Measurements from ENCODE around the gene DKK2. TPM values are rescaled to one million over a fixed set of nuclear protein-coding genes. Genes with fewer than 3 reads are reported as not detected.

DKK2 gene
- total RNA-seq: 1.4 TPM
- long read RNA-seq: 0 reads

- intact Hi-C loops (cut with DNase I): no loop called here
- no peak for DNase-seq (ENCODE audit: low spot score)
These were observed at the start of gene DKK2 for GRCh38 chr4:107035819-107036583. Gene DKK2 (minus strand): TSS chr4:107036313. CDS start chr4:107035591, 722 bp downstream.

- intact Hi-C loops (cut with DNase I): no loop called here
- DNase-seq (ENCODE audit: low spot score): no peak
These were observed 41.1 kb upstream of the DKK2 start for GRCh38 chr4:107077192-107077591.

DNA sequence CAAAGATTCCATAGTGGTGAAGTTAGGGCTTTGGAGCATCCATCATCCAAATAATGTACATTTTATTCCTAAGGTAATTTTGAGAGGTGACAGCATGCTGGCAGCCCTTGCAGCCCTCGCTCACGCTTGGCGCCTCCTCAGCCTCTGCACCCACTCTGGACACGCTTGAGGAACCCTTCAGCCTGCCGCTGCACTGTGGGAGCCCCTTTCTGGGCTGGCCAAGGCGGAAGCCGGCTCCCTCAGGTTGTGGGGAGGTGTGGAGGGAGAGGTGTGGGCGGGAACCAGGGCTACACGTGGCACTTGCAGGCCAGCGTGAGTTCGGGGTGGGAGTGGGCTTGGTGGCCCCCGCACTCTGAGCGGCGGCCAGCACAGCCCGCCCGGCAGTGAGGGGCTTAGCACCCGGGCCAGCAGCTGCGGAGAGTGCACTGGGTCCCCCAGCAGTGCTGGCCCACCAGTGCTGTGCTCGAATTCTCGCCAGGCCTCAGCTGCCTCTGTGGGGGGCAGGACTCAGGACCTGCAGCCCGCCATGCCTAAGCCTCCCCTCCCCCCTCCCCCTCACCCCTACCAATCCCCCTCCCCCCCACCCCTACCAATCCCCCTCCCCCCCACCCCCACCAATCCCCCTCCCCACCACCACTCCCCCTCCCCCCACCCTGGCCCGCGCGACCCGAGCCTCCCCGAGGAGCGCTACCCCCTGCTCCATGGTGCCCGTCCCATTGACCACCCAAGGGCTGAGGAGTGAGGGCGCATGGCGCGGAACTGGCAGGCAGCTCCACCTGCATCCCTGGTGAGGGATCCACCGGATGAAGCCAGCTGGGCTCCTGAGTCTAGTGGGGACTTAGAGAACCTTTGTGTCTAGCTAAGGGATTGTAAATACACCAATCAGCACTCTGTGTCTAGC, 37.0 kb upstream of the DKK2 start:
- no peak for DNase-seq (ENCODE audit: low spot score)
- intact Hi-C loops (cut with DNase I): no loop called here

DNA sequence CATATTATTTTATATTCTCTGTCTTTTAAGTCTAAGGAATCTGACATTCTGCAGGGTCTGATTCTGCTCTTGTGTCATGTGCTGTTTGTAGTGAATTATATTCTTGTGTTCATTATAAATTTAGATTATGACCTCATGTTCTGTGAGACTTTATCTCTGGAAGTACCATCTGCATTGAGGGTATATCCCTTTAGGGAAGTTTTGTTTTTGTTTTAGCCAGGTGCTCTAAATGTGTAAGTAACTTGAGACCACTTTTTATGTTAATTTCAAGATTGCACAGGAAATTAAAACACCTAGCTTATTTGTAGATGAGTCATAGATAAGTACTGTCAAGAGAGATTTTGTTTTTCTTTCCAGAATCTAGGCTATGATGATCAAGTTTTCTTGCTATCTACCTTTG, 35.0 kb upstream of the DKK2 start:
- intact Hi-C loops (cut with DNase I): no loop called here
- DNase-seq (ENCODE audit: low spot score): no peak

DNA sequence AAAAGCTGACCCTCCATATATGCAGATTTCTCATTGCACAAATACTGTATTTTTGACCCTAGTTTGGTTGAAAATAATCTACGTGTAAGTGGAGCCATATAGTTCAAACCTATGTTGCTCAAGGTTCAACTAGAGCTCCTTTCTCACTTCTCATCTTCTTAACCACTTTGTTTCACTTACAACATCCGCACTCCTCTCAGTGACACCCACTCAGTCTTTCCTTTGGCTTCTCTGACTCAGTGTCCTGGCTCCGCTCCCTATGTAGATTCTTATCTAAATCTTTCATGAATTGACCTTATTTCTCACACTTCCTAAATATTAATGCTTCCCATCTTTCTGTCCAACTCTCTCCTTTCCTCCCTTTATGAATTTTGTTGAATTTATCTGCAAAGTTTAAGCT, 32.9 kb upstream of the DKK2 start:
- DNase-seq (ENCODE audit: low spot score): no peak
- intact Hi-C loops (cut with DNase I): no loop called here

DNA sequence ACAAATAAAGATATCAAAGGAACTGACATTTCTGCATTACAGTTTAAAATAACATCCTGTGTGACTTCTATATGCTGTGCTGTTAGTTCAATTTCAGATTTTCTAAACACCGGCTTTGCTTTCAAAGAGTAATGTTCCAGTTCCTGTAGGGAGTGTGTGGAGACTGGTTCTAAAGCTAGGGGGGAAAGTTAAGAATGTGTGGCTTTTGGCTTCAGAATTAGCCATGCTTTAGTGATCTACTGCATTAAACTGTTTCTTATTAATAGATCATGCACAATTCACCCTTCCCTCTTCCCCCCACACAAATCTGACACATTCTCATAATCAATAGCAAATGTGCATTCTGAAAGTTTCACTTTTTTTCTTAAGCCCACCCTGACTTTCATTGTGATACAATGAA, 32.0 kb upstream of the DKK2 start:
- no peak for DNase-seq (ENCODE audit: low spot score)
- intact Hi-C loops (cut with DNase I): no loop called here

- intact Hi-C loops (cut with DNase I): no loop called here
- no peak for DNase-seq (ENCODE audit: low spot score)
These were observed 30.5 kb upstream of the DKK2 start for GRCh38 chr4:107066621-107067020.

GRCh38 chr4:107065201-107065600, 29.1 kb upstream of the DKK2 start:
- no peak for DNase-seq (ENCODE audit: low spot score)
- intact Hi-C loops (cut with DNase I): no loop called here

- DNase-seq (ENCODE audit: low spot score): no peak
- intact Hi-C loops (cut with DNase I): no loop called here
These were observed 24.3 kb upstream of the DKK2 start for GRCh38 chr4:107060388-107060787.

DNA sequence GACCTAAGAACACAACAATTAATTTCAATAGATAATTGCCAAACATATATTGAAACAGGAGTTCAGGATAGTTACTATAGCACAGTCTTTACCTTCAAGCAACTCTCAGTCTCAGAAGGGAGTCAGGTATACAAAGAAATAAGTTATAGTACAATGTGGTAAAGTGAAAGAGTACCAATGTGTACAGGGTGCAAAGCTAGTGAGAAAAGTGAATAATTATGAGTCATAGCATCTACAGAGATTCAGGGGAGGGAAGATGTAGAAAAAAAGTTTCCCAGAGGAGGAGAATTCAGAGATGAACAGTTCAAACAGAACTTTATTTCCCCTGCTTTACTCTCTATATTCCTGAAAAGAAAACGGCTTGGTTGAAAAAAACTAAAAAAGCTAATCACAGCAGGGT, 22.7 kb upstream of the DKK2 start:
- intact Hi-C loops (cut with DNase I): no loop called here

DNA sequence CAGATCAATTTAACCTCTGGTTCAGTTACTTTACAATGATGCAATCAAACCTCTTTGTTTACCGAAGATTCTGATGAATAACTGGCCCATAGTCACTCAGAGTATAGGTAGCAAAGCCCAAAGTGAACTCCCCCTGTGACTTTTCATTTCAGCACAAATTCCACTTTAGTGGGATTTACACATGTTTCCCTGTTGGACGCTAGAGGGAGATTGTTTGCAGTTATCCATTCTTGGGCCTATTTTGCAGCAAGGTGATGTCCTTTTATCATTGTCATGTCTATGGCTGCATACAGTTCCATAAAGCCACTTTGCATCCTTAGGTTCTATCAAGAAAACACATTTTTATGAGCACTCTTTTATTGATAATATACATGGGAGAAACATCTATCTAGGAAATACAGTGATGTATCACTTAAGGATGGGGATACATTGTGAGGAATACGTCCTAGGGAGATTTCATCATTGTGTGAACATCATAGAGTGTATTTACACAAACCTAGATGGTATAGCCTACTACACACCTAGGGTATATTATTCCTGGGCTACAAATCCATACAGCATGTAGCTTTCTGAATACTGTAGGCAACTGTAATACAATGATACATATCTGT, 14.5 kb upstream of the DKK2 start:
- intact Hi-C loops (cut with DNase I): no loop called here
- DNase-seq (ENCODE audit: low spot score): no peak

More for the DNA sequence above, 22.7 kb upstream of the DKK2 start:
- no peak for DNase-seq (ENCODE audit: low spot score)

- intact Hi-C loops (cut with DNase I): loop anchor here (10.0 kb wide), 1 partner anchor 139 kb away; no protein-coding TSS in a partner anchor
- DNase-seq (ENCODE audit: low spot score): no peak
These were observed 10.1 kb upstream of the DKK2 start for GRCh38 chr4:107046261-107046660.

DNA sequence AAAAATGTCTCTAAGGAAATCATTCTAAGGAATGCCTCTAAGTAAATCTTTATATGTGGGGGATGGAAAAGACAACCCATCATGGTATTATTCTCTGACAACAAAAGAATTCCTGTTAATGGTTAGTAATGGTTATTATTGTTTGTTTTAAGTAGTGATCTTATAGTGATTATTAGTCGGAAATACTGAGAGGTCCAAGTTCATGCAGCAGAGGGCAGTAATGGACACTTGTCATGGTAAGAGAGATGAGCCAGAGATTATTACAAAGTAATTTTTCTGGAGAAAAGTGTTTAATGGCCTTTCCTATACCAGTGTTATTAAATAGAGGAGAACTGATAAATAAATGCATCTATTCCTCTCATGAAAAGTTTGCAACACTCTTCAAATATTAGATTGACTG, 8.1 kb upstream of the DKK2 start:
- DNase-seq (ENCODE audit: low spot score): no peak
- intact Hi-C loops (cut with DNase I): loop anchor here (10.0 kb wide), 1 partner anchor 141 kb away; no protein-coding TSS in a partner anchor

DNA sequence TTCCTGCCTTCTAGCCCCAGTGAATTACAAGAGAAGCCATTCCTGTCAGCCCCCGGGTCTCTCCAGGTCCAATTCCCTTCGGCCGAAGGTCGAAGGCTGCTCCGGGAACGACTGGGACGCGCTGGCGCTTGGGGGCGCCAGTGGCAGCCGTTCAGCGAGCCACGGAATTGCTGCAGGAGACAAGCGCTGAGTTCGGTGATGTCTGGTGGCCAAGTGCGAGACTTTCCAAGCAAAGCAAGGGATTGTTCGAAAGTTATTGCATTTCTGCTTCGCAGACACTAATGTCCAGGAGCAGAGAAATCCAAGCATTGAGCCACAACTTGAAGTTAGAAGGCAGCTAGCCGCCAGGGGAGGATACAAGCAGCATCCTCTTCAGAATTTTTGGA, 1.1 kb upstream of the DKK2 start:
- no peak for DNase-seq (ENCODE audit: low spot score)
- intact Hi-C loops (cut with DNase I): no loop called here

DNA sequence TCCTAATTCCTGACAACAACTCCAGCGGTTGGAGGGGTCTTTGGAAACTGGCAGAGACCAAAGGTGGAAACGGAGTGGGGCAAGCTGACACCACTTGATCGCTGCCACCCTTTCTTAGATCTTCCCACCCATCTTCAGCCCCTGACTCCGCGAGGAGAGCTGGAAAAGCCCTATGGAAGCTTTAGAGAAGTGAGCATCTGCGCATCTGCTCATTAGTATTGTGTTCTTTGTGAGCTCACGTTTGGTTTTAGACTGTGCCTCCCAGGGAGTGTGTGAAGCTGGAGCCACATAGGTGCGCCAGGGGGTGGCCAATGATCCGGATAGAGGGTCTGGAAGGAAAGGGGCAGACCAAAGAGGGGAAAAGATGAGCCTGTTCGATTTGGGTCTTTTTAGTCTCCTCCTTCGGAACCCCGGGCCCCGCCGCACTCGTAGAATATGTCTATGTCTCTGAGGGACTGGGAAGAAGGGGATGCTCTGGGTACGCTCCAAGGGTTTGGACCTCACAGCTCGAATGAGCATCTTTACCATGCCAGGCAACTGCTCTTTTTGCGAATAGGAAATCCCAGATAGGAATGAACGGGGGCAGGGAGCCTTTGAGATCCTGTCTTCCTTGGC, 578 bp upstream of the DKK2 start:
- intact Hi-C loops (cut with DNase I): no loop called here
- DNase-seq (ENCODE audit: low spot score): no peak

- intact Hi-C loops (cut with DNase I): no loop called here
- DNase-seq (ENCODE audit: low spot score): no peak
These were observed 906 bp downstream of the DKK2 start for GRCh38 chr4:107034996-107035818.

GRCh38 chr4:107034091-107034995, 1.8 kb downstream of the DKK2 start:
- no peak for DNase-seq (ENCODE audit: low spot score)
- intact Hi-C loops (cut with DNase I): no loop called here

DNA sequence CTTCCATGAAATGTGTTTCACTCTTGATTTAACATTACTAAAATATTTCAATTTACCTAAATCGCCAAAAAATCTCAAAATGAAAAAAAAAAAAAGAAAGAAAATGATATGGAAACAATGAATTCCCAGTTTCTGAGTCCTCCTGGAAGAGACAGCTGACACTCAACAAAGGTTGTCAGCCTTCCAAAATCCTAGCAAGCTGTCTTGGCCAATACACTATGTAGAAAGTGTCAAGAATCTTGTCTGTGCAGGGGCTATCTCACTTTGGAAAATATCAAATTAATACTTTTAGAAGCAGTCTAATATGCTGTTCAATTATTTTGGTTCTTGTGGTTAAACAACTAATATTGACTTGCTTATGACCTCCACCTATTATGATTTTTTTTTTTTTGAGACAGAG, 8.7 kb downstream of the DKK2 start:
- intact Hi-C loops (cut with DNase I): no loop called here

More for the DNA sequence above, 8.7 kb downstream of the DKK2 start:
- DNase-seq (ENCODE audit: low spot score): no peak

All from cardiac septum (tissue), 1 donor.